GM12878 (cell line): ENCODE results near the gene MYT1. TPM values are rescaled to one million over a fixed set of nuclear protein-coding genes. Genes with fewer than 3 reads are reported as not detected.

Source experiments
- ATAC-seq: fragments of 200-7000 bp; cut with Tn5 transposase; 3 replicates; pipeline ENCODE4 v1.9.1; 2020; ENCODE audit warnings: mild to moderate bottlenecking, moderate library complexity
- BruUV-seq: library from RNA; stranded (reverse); fragments of 400-500 nt; replicated peaks from 2 replicates; lab custom pipeline; 2021; lab: Mats Ljungman, UMichigan
- CTCF ChIA-PET: fragments of 300-600 bp; sonication (Branson Sonifier 250); formaldehyde crosslinking; extraction: SDS; loops from one replicate; lab custom pipeline; 2021; ENCODE audit warnings: inconsistent platforms; lab: Yijun Ruan, JAX
- POLR2A ChIA-PET: fragments of 350-600 bp; formaldehyde crosslinking; extraction: SDS; loops from one replicate; lab custom pipeline; 2021; ENCODE audit warnings: inconsistent platforms; lab: Charles Lee
- RAD21 ChIA-PET: fragments of 300-600 bp; sonication (Branson Sonifier 250); formaldehyde crosslinking; loops from one replicate; lab custom pipeline; 2023; ENCODE audit warnings: antibody characterized with exemption; ENCODE audit not compliant: unreplicated experiment; lab: Charles Lee
- SMC1A ChIA-PET: fragments of 300-600 bp; sonication (Branson Sonifier 250); formaldehyde crosslinking; loops from one replicate; lab custom pipeline; 2023; ENCODE audit not compliant: unreplicated experiment, uncharacterized antibody; lab: Charles Lee
- DNase-seq: peaks from one replicate; pipeline ENCODE4 v3.0.0-alpha.2; 2011; ENCODE audit warnings: low read depth, low spot score
- FAIRE-seq: peaks from 3 replicates; lab custom pipeline; 2011; peaks lifted over from hg19 to GRCh38; lab: Jason Lieb, UNC
- H2AFZ ChIP-seq: 2 replicates; pipeline ENCODE4 v1.6.0; 2011; ENCODE audit warnings: low read depth, low read length, control low read depth; ENCODE audit not compliant: control insufficient read depth
- H3K27ac ChIP-seq: 2 replicates; pipeline ENCODE4 v1.5.1; 2011; ENCODE audit warnings: control low read depth; ENCODE audit not compliant: control insufficient read depth, insufficient read depth
- H3K27me3 ChIP-seq, 2 experiments: replicated peaks in 1 of 2; 2 replicates each; pipeline versions ENCODE4 v1.6.0 to v1.6.1; 2011; ENCODE audit warnings: low read length in 1 of 2; ENCODE audit not compliant: control insufficient read depth in 2 of 2, insufficient read depth in 2 of 2
- H3K36me3 ChIP-seq, 2 experiments: 2 replicates each; pipeline ENCODE4 v1.5.1; 2011; ENCODE audit warnings: low read length in 1 of 2; ENCODE audit not compliant: control insufficient read depth in 2 of 2, insufficient read depth in 2 of 2
- H3K4me1 ChIP-seq: 2 replicates; pipeline ENCODE4 v1.6.1; 2011; ENCODE audit warnings: mild to moderate bottlenecking, low read length, moderate library complexity, mixed read lengths; ENCODE audit not compliant: control insufficient read depth, insufficient read depth
- H3K4me2 ChIP-seq: 2 replicates; pipeline ENCODE4 v1.6.0; 2011; ENCODE audit warnings: control low read depth; ENCODE audit not compliant: control insufficient read depth, insufficient read depth
- H3K4me3 ChIP-seq: fragments of 200-600 bp; sonication (generic); 2 replicates; pipeline ENCODE4 v1.5.1; 2016
- H3K79me2 ChIP-seq: 2 replicates; pipeline ENCODE4 v1.6.0; 2011; ENCODE audit warnings: low read length; ENCODE audit not compliant: control insufficient read depth, insufficient read depth
- H3K9ac ChIP-seq: 2 replicates; pipeline ENCODE4 v1.8.0; 2011; ENCODE audit warnings: low read length, control low read depth, mixed read lengths; ENCODE audit not compliant: control insufficient read depth, insufficient read depth
- H3K9me3 ChIP-seq: replicated peaks from 3 replicates; pipeline ENCODE4 v1.5.1; 2011; ENCODE audit warnings: mild to moderate bottlenecking, low read length; ENCODE audit not compliant: control insufficient read depth, insufficient read depth
- H4K20me1 ChIP-seq: 2 replicates; pipeline ENCODE4 v1.6.0; 2011; ENCODE audit not compliant: control insufficient read depth, insufficient read depth
- ATF7 ChIP-seq: fragments of 450-650 bp; IDR thresholded peaks from 2 replicates; pipeline ENCODE4 v1.6.1; 2016; ENCODE audit warnings: low read depth, mild to moderate bottlenecking
- BRCA1 ChIP-seq: IDR thresholded peaks from 2 replicates; pipeline ENCODE4 v1.6.1; 2011; ENCODE audit warnings: low read depth, low read length, improper control_type of control experiment
- CUX1 ChIP-seq: IDR thresholded peaks from 2 replicates; pipeline ENCODE4 v1.6.1; 2012; ENCODE audit warnings: improper control_type of control experiment, low read depth, low read length; ENCODE audit not compliant: insufficient replicate concordance
- DPF2 ChIP-seq: fragments of 450-650 bp; IDR thresholded peaks from 2 replicates; pipeline ENCODE4 v1.6.1; 2017; ENCODE audit warnings: mild to moderate bottlenecking
- KLF5 ChIP-seq: fragments of 450-650 bp; IDR thresholded peaks from 2 replicates; pipeline ENCODE4 v1.6.1; 2014; ENCODE audit warnings: mild to moderate bottlenecking; ENCODE audit not compliant: partially characterized antibody
- MYC ChIP-seq: IDR thresholded peaks from 2 replicates; pipeline ENCODE4 v1.6.1; 2011; ENCODE audit warnings: mild to moderate bottlenecking, low read length, moderate library complexity, inconsistent platforms; ENCODE audit not compliant: insufficient read depth, insufficient replicate concordance, insufficient read length, severe bottlenecking
- NFYA ChIP-seq: IDR thresholded peaks from 2 replicates; pipeline ENCODE4 v1.6.1; 2011; ENCODE audit warnings: low read depth, mild to moderate bottlenecking, low read length, improper control_type of control experiment, borderline replicate concordance
- NR2C1 ChIP-seq: fragments of 450-650 bp; IDR thresholded peaks from 2 replicates; pipeline ENCODE4 v1.6.1; 2017; ENCODE audit warnings: antibody characterized with exemption, mild to moderate bottlenecking, moderate library complexity
- NR2C2 ChIP-seq: IDR thresholded peaks from 2 replicates; pipeline ENCODE4 v1.6.1; 2011; ENCODE audit warnings: borderline replicate concordance, low read depth; ENCODE audit not compliant: control insufficient read depth, insufficient read length
- NR2F1 ChIP-seq: fragments of 450-650 bp; conservative IDR thresholded peaks from 2 replicates; pipeline ENCODE4 v1.6.1; 2017; ENCODE audit warnings: mild to moderate bottlenecking
- PAX5 ChIP-seq: IDR thresholded peaks from 2 replicates; pipeline ENCODE4 v1.6.1; 2011; ENCODE audit warnings: low read depth, low read length, borderline replicate concordance
- RBBP5 ChIP-seq: fragments of 200-600 bp; sonication (generic); conservative IDR thresholded peaks from 2 replicates; pipeline ENCODE4 v1.6.1; 2016
- SMC3 ChIP-seq: IDR thresholded peaks from 2 replicates; pipeline ENCODE4 v1.6.1; 2011; ENCODE audit warnings: low read length, improper control_type of control experiment, borderline replicate concordance
- SUPT20H ChIP-seq: IDR thresholded peaks from 2 replicates; pipeline ENCODE4 v1.6.1; 2011; ENCODE audit warnings: low read depth, mild to moderate bottlenecking, low read length, moderate library complexity, borderline replicate concordance; ENCODE audit not compliant: control insufficient read depth
- TAF1 ChIP-seq: IDR thresholded peaks from 2 replicates; pipeline ENCODE4 v1.6.1; 2011; ENCODE audit warnings: mild to moderate bottlenecking, low read depth, low read length, borderline replicate concordance
- TCF7 ChIP-seq: IDR thresholded peaks from 2 replicates; pipeline ENCODE4 v1.6.1; 2014; ENCODE audit warnings: antibody characterized with exemption, borderline replicate concordance
- WGBS: methylation state at CpG from one replicate; pipeline ENCODE4 v1.1.6; 2016; ENCODE audit warnings: low lambda C conversion rate; ENCODE audit not compliant: insufficient replicate concordance, insufficient coverage; ENCODE audit errors: missing lambda C conversion rate; 5-methylcytosine and 5-hydroxymethylcytosine counted together
- in situ Hi-C: fragments of 300-500 bp; cut with MboI; formaldehyde crosslinking; loops from 9 replicates; pipeline ENCODE4 v1.14.3; 2018; ENCODE audit warnings: mixed read lengths
- intact Hi-C: fragments of 100-400 bp; cut with micrococcal nuclease; formaldehyde crosslinking; loops from one replicate; pipeline ENCODE4 v1.14.2; 2022; ENCODE audit not compliant: unreplicated experiment
- polyA plus RNA-seq, 11 experiments: library from polyadenylated mRNA; depleted of rRNA in 4 of 11; unstranded in 6 of 11; stranded (reverse) in 5 of 11; fragments of >200 nt; fragmentation: Nextera tagmentation in 4 of 11; fragmentation: Illumina TruSeq in 1 of 11; extraction: Ambion mirVana in 4 of 11; extraction: Trizol in 1 of 11; gene quantifications; 1 replicate in 1 of 11; 2 replicates in 10 of 11; pipeline versions ENCODE4 v1.2.1 to v1.2.3, GENCODE V29; 2011 to 2016; ENCODE audit warnings: inconsistent platforms in 2 of 11, missing spikeins in 2 of 11, low read depth in 1 of 11
- total RNA-seq, 4 experiments: library from RNA; depleted of rRNA in 3 of 4; stranded (reverse); fragments of >200 nt in 3 of 4; fragmentation: Illumina TruSeq in 1 of 4; extraction: Trizol in 1 of 4; gene quantifications; 2 replicates each; pipeline versions ENCODE4 v1.2.1 to v1.2.3, GENCODE V29; 2013 to 2021
- TF ChIP-seq, protein P1 (sequence below): IDR thresholded peaks from 2 replicates; pipeline ENCODE4 v1.6.1; 2011; ENCODE audit warnings: low read depth, mild to moderate bottlenecking, low read length, moderate library complexity, borderline replicate concordance; ENCODE audit errors: extremely low read depth

The MYT1 gene
- total and polyA plus RNA-seq, 10 of the 15 experiments (the other 5 are each of a cell fraction or from before 2014, with no cell fraction given): 0.01 to 0.10 TPM; not detected in 8

DNA sequence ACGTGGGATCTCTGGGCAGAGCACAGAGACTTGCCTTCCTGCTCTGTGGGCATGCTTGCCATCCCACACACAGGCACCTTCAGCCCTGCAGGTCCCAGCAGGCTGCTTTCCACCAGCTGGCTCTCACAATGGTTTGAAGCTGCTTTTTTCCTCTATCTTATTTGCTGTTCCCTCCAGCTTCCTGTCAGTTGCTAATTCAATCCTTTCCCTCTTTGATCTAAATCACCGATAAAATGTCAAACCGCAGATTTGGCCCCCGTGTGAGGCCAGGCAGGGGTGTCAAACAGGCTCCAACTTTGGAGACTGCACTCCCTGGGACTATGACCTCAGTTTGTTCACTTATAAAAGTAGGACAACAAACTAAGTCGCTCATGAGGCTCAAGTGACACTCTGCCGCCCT is 50.7 kb downstream of the MYT1 start:
- CTCF ChIA-PET: no interaction called here
- 16% methylated on average over 6 of the region's 6 CpGs for WGBS
- Histone ChIP-seq H3K9me3 (no peaks in the 10 kb centered on the region), H3K27me3 (peaks cover 2 to 4% of the 10 kb centered on the region in 2 experiments; a peak in 3 of 4 replicates), H4K20me1 (no peaks in the 10 kb centered on the region), H3K79me2 (no peaks in the 10 kb centered on the region), H2AFZ (no peak overlapping the region), H3K4me3 (no peak overlapping the region), H3K36me3 (no peaks in the 10 kb centered on the region), H3K4me2 (no peak overlapping the region), H3K27ac (no peak overlapping the region), H3K4me1 (no peaks in the 10 kb centered on the region), H3K9ac (no peak overlapping the region)
- SMC1A ChIA-PET: no interaction called here
- RAD21 ChIA-PET: no interaction called here
- TF ChIP-seq NR2F1 (no peak), KLF5 (no peak), TCF7 (no peak), ATF7 (no peak), RBBP5 (no peak), NFYA (no peak), BRCA1 (no peak), SUPT20H (no peak), NR2C1 (no peak), MYC (no peak), CUX1 (no peak), PAX5 (no peak), SMC3 (no peak), NR2C2 (no peak), DPF2 (no peak), TAF1 (no peak)
- TF ChIP-seq, protein P1, sequence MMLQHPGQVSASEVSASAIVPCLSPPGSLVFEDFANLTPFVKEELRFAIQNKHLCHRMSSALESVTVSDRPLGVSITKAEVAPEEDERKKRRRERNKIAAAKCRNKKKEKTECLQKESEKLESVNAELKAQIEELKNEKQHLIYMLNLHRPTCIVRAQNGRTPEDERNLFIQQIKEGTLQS: no peak
- BruUV-seq: no TSS peak
- POLR2A ChIA-PET: no interaction called here
- DNase-seq (no peak), FAIRE-seq (no peak), ATAC-seq (no peak)
- in situ Hi-C loops (no loop called here), intact Hi-C loops (no loop called here)
